ENCODE data around the gene OAS2.

OAS2 gene, protein sequence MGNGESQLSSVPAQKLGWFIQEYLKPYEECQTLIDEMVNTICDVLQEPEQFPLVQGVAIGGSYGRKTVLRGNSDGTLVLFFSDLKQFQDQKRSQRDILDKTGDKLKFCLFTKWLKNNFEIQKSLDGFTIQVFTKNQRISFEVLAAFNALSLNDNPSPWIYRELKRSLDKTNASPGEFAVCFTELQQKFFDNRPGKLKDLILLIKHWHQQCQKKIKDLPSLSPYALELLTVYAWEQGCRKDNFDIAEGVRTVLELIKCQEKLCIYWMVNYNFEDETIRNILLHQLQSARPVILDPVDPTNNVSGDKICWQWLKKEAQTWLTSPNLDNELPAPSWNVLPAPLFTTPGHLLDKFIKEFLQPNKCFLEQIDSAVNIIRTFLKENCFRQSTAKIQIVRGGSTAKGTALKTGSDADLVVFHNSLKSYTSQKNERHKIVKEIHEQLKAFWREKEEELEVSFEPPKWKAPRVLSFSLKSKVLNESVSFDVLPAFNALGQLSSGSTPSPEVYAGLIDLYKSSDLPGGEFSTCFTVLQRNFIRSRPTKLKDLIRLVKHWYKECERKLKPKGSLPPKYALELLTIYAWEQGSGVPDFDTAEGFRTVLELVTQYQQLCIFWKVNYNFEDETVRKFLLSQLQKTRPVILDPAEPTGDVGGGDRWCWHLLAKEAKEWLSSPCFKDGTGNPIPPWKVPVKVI

DNA sequence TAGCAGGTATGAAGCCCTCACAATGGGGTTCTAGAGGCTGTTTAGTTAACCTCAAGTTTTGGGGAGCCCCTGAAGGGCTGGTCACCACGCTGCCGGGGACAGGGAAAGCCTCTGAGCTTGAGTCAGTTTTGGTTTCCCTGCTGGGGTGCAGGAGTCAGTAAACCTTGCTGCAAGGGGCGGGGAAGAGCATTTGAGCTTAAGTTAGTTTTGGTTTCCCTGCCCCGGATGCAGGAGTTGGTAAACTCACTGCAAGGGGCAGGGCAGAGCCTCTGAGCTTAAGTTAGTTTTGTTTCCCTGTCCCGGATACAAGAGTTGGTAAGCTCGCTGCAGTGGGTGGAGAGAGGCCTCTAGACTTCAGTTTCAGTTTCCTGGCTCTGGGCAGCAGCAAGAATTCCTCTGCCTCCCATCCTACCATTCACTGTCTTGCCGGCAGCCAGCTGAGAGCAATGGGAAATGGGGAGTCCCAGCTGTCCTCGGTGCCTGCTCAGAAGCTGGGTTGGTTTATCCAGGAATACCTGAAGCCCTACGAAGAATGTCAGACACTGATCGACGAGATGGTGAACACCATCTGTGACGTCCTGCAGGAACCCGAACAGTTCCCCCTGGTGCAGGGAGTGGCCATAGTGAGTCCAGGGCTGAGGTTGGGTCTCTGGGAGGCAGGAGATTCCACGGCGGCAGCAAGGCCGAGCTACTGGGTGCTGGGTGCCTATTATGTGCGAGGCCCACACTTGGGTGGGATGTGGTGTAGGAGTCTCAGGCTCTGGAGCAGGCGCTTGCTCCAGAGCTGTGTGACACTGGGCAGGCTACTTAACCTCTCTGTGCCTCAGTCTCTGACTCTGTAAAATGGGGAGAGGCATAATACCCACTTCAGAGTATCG is at the start of gene OAS2:
Gene OAS2 (plus strand): TSS at position 357 of the 878 bp plus-strand sequence. CDS start 90 bp downstream, at position 447.
- H3K4me3 ChIP-seq (ENCODE audit: control insufficient read depth, low read depth, low read length), result peak within 1 kb of the TSS; percentile 46
- TF ChIP-seq, protein P1, sequence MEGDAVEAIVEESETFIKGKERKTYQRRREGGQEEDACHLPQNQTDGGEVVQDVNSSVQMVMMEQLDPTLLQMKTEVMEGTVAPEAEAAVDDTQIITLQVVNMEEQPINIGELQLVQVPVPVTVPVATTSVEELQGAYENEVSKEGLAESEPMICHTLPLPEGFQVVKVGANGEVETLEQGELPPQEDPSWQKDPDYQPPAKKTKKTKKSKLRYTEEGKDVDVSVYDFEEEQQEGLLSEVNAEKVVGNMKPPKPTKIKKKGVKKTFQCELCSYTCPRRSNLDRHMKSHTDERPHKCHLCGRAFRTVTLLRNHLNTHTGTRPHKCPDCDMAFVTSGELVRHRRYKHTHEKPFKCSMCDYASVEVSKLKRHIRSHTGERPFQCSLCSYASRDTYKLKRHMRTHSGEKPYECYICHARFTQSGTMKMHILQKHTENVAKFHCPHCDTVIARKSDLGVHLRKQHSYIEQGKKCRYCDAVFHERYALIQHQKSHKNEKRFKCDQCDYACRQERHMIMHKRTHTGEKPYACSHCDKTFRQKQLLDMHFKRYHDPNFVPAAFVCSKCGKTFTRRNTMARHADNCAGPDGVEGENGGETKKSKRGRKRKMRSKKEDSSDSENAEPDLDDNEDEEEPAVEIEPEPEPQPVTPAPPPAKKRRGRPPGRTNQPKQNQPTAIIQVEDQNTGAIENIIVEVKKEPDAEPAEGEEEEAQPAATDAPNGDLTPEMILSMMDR (conservative IDR thresholded peaks at IDR 0.05; ENCODE audit: control insufficient read depth, insufficient read depth, low read depth, low read length), result no peak
- DNase-seq (ENCODE audit: low read depth), result peak; percentile 76

DNA sequence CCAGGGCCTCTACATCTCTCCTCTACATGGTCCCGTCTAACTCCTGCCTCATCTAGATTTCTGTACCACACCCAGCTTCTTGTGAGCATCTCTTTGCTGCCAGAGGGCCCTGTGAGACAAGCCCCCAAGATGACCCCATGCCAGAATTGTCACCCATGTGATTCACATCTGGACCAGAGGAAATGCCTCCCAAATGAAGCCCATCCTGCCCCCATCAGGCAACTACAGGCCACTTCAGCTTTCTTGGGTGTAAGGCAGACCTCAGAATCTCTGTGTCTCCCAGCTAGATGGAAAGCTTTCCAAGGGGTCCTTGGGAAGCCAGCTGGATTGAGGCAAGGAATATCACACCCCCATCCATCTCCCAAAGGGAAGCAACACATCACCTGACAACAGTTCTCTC is 49.3 kb upstream of the OAS2 start:
- TF ChIP-seq, protein P1 (conservative IDR thresholded peaks at IDR 0.05; ENCODE audit: control insufficient read depth, insufficient read depth, low read depth, low read length), result no peak

DNA sequence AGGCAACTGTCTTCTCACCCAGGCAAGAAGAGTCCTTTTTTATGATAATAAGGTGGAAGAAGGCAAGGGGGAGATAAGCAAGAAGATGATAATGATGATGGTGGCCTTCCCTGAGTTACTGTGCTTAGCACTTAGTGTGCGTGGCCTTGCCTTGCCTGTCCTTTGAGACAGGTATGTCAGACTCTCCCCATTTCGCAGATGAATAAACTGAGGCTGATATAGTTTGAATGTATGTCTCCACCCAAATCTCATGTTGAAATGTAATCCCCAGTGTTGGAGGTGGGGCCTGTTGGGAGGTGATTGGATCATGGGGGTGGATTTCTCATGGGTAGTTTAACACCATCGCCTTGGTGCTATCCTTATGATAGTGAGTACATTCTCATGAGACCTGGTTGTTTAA is 48.6 kb upstream of the OAS2 start:
- DNase-seq (ENCODE audit: low read depth), result no peak
- no peak overlapping the region for H3K4me3 ChIP-seq (ENCODE audit: control insufficient read depth, low read depth, low read length)
- TF ChIP-seq, protein P1 (conservative IDR thresholded peaks at IDR 0.05; ENCODE audit: control insufficient read depth, insufficient read depth, low read depth, low read length), result no peak

More for the DNA sequence above, 49.3 kb upstream of the OAS2 start:
- DNase-seq (ENCODE audit: low read depth), result no peak
- H3K4me3 ChIP-seq (ENCODE audit: control insufficient read depth, low read depth, low read length), result no peak overlapping the region

DNA sequence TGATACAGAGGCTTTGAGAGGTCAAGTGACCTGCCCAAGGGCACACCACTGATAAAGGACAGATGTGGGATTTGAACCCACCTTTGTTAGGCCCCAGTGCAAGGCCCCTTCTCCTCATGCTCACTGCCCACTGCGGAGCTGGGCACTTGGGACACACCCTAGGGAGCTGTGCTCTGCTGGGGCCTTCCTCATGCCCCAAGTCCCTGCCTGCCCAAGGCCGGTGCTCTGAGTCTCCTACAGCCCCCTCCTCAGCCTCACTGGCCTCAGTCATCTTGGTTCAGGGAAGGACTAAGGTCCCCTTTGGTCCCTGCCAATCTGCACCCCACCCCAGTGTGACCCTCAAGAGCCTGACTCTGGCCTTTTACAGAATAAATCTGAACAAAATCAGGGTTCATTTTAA is 48.0 kb upstream of the OAS2 start:
- TF ChIP-seq, protein P1 (conservative IDR thresholded peaks at IDR 0.05; ENCODE audit: control insufficient read depth, insufficient read depth, low read depth, low read length), result no peak
- H3K4me3 ChIP-seq (ENCODE audit: control insufficient read depth, low read depth, low read length), result no peak overlapping the region
- DNase-seq (ENCODE audit: low read depth), result no peak

DNA sequence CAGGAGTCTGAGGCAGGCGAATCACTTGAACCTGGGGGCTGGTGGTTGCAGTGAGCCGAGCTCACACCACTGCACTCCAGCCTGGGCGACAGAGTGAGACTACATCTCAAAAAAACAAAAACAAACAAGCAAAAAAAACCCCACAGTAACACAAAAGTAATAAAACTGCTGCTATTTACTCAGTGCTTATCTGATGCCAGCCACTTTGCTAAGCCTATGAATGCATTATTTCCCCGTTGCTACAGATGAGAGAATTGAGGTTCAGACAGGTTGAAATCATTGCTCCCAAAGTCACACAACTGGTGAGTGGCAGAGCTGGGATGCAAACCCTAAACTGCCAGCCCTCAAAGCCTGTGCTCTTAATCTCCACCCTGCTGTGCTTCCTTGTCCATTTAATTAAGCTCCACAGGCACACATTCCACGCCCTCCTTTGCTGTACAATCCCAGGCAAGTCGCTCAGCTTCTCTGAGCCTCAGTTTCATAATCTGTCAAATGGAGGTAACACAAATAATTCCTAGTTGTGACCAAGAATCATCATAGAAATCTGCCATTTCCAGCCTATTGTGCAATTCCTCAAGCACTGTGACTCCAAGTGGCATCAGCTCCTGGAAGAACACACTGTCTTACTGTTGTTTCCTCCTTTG is 45.7 kb upstream of the OAS2 start:
- TF ChIP-seq, protein P1 (conservative IDR thresholded peaks at IDR 0.05; ENCODE audit: control insufficient read depth, insufficient read depth, low read depth, low read length), result no peak
- no peak overlapping the region for H3K4me3 ChIP-seq (ENCODE audit: control insufficient read depth, low read depth, low read length)
- DNase-seq (ENCODE audit: low read depth), result no peak

DNA sequence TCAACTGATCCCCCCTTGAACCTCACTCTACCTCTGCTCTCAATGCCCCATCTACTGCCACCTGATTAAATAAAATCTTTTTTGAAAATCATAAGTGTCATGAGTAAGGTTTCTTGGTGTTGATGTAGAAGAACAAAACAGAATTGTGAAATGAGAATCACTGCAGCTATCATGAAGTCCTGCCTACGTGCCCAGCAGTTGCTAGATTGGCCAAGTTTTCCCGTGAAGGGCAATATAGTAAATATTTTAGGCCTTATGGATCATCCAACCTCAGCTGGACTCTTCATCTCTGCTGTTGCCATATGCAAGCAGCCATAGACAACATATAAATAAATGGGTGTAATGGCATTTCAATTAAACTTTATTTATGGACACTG is 45.2 kb upstream of the OAS2 start:
- no peak for DNase-seq (ENCODE audit: low read depth)
- TF ChIP-seq, protein P1 (conservative IDR thresholded peaks at IDR 0.05; ENCODE audit: control insufficient read depth, insufficient read depth, low read depth, low read length), result no peak
- no peak overlapping the region for H3K4me3 ChIP-seq (ENCODE audit: control insufficient read depth, low read depth, low read length)
